GM11168 (cell line): ENCODE measurements around the gene SRBD1.
"Not testable (repeated sequence)": the region's sequence is repeated elsewhere in the genome, so short reads cannot be mapped to it uniquely, and the experiment has no call there.

ENCODE experiments used
- in situ Hi-C: fragments of 300-500 bp; cut with MboI; formaldehyde crosslinking; loops from one replicate; pipeline ENCODE4 v1.12.0; 2022; ENCODE audit warnings: low sequenced_read_pairs; ENCODE audit not compliant: unreplicated experiment

The SRBD1 gene

DNA sequence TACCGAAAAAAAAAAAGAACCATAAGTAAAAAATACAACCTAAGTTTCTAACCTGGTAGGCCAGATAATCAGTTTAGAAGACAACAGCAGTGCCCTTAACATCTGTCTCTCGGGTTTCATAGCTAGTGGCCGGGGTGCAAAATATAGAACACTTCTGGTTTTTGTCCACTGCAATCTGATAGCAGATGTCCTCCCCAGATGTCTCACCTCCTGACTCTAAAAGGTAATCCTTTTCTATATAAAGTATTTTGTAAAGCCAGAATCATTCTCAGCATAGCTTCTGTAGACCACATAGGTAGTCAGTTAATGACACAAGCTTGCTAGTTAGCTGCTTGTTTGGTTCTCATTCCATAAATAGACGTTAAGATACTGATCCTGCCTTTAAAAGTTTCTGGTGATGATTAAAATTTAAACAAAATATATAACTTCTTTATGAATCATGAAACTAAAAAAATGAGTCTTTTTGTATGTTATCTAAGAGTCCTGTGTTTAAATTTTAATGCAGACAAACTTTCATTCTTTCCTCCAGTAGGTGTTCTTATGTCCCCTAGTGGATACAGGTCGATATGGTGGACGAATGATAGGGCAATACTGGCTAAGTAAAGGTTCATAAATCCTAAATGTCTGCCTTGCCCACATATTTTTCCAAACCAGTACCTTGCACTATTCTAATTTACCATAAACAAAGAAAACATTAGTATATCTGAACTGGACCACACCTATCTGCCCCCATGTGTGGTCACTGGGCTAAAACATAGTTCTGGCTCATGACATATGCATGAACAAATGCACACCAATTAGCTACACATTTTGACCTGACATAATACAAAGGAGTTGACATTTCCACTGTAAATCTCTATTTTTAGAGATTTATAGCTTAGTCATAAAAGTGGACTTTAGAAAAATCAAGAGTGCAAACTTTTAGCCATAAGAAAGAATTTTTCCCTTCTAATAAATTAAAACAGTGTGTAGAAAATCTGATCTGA is 171.0 kb downstream of the SRBD1 start:
- in situ Hi-C loops: no loop called here

GRCh38 chr2:45438872-45439665 is 172.0 kb downstream of the SRBD1 start:
- in situ Hi-C loops: no loop called here

DNA sequence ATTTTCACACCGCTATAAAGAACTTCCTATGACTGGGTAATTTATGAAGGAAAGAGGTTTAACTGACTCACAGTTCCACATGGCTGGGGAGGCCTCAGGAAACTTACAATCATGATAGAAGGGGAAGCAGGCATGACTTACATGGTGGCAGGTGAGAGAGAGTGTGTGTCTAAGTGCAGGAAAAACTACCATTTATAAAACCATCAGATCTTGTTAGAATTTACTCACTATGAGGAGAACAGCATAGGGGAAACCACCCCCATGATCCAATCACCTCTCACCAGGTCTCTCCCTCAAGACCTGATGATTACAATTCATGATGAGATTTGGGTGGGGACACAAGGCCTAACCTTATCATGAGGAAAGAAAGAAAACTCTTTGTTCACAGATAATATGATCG is 174.6 kb downstream of the SRBD1 start:
- in situ Hi-C loops: no loop called here

DNA sequence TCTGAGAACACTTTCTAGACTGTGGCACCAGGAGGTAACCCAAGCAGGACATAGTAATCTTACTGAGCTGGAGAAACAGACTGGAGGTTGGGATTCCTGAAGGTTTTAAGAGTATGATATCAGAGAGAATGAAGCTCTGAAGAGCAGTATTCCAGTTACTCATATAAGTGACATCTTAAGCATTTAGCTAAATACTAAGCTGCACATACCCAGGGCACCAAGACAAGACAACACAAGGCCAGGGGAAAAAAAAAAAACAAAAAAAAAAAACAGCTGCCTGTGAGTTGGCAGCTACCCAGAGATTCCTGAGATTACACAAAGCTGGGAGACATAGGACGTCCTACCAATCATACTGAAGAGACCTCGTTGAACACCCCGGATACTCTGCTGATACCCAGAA is 175.8 kb downstream of the SRBD1 start:
- in situ Hi-C loops: no loop called here

DNA sequence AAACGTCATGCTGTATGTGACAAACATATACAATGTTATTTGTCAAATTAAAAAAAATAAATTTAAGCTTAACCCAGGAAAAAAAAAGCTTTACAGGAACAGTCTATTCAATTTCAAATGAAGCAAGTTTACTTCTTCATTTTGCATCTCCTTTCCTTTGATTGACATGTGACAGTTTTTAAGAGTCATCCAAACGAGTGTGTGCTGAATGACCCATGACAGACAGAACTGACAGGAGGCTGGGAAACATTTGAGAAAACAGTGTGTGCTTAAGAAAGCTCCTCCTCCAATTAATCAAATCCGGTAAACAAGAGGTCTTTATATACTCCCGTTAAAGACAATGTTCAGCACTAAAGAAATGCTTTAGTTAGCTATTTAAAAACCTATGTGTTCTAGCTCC is 177.7 kb downstream of the SRBD1 start:
- in situ Hi-C loops: no loop called here

DNA sequence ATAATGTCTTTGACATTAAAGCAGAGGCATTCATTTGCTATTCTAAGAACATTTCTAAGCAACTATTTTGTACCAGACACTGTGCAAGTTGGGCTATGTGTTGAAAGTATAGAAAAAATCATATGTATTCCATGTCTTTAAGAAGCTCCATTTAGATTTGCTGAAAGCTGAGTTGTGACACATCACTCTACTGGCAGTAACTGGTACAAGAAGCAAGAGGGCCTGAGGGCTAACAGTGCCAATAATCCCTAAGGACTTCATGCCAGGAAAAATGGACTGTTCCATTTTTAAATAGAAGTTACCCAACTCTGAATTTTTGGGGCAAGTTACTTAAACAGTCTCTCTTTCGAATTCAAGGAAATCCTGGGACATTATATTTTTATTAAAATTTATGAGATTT is 178.7 kb downstream of the SRBD1 start:
- in situ Hi-C loops: no loop called here

GRCh38 chr2:45426025-45426424 is 185.0 kb downstream of the SRBD1 start:
- in situ Hi-C loops: not testable (repeated sequence)

GRCh38 chr2:45422921-45423320 is 188.1 kb downstream of the SRBD1 start:
- in situ Hi-C loops: no loop called here

DNA sequence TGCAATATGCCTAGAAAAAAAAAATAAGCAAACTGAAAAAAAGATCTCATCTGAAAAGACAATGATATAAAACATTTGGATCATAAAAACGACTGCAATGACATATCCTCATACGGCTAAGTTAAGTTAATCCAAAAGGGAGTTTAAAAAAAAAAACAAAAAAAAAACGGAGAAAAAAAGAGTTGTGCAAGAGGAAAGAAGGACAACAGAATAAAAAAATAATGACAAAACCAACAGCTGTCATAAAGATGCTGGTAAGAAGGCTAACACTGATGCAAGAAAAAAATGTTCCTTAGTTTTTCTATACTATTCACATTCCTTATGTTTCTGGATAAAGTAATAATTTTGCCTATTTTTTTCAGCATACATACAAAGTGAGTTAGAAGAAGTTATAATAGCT is 192.5 kb downstream of the SRBD1 start:
- in situ Hi-C loops: no loop called here

GRCh38 chr2:45415534-45416123 is 195.4 kb downstream of the SRBD1 start:
- in situ Hi-C loops: no loop called here

DNA sequence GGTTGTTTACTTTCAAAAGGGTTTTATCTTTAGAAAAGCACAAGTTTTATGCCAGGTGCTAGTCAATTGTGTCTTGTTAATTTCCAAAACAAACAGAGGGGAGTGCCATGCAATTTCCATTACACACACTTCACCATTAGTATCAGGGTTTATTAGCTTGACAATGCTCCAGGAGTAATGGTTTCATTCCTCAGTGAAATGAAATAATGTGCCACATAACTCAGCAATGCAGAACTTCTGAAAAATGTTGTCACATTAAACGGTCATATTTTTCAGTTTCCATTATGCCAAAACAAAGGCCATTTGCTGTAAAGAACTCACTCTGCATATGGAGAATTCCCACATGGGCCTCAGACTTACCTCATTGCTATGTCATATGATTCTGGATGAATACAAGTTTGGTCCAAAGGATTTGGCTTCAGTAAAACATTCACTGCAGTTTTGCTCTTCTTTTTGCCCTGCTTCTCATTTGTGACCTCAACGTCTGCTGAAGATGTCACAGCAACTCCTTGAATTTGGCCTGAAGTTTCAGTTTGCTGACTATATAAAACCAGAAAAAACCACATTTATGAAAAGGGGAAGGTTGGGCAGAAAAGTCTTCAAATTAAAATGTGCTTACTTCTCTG is 198.2 kb downstream of the SRBD1 start:
- in situ Hi-C loops: no loop called here

DNA sequence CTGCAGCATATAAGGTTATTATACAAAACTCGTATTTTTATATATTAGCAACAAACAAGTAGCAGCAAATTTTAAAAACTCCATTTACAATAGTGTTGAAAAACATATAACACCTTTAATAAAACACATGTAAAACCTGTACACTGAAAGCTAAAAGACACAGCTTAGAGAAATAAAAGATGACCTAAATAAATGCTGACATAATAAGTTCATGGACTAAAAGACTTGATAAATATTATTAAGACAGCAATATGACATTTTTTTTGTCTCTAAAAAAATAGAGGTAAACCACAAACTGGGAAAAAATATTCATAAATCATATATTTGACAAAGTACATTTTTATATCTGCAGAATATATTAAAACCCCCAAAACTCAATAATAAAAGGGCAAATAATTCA is 201.4 kb downstream of the SRBD1 start:
- in situ Hi-C loops: no loop called here

GRCh38 chr2:45406621-45407020 is 204.4 kb downstream of the SRBD1 start:
- in situ Hi-C loops: no loop called here

DNA sequence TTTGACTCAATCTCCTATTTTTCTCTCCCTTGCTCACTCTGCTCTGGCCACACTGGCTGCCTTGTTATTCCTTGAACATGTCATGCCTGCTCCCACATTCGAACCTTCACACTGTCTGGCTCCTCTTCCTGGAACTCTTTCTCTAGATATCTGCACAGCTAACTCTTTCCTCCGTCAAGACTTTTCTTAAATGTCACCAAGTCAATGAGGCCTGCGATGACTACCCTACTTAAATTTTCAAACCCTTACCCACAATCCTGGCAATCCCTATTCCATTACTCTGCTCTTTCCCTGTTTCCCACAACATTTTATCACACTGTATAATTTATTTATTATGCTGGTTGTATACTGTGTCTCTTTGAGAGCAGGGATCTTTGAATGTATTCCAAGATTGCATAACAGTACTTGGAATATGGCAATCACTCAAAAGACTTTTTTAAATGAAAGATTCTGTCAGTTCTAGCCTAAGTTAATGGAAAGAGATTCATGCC is 206.2 kb downstream of the SRBD1 start:
- in situ Hi-C loops: no loop called here

DNA sequence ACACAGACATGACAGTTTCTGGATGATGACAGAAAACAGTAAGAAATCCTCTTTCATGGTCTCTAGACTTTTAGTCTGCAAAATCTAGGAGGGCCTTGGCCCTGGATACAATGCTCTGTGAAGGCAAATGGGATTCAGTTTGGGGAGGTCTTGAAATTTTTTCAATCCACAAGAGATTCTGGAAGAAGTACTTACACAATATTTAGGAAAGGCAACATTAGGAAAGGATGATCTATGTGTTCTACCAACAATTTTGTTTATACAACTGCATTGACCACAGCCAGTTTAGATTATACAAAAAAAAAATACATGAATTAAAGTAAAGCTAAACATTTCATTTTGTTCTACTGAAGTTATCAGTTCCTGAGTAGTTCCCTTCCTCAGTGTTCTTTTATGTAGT is 208.0 kb downstream of the SRBD1 start:
- in situ Hi-C loops: no loop called here

DNA sequence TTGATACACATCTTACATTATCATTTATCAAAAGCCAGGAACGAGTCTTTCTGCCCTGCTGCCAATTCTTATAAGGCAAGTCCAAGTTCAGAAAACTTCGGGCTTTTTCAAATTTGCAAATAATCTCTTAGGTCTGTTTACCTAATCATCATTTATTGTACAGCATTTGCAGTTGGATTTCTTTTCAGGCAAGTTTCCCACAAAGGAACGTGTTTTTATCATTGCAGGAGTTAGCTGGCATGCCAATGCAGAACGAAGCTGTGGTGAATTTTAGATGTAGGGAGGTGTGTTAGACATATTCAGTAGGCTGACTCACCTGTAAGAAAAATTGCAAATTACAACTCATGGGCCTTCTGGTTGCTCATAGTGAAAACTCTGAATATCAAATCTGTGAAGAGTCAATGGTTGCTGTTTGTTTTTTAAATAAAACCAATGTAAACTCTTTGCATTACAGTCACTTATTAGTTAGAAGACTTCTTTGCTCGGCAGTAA is 209.6 kb downstream of the SRBD1 start:
- in situ Hi-C loops: no loop called here

DNA sequence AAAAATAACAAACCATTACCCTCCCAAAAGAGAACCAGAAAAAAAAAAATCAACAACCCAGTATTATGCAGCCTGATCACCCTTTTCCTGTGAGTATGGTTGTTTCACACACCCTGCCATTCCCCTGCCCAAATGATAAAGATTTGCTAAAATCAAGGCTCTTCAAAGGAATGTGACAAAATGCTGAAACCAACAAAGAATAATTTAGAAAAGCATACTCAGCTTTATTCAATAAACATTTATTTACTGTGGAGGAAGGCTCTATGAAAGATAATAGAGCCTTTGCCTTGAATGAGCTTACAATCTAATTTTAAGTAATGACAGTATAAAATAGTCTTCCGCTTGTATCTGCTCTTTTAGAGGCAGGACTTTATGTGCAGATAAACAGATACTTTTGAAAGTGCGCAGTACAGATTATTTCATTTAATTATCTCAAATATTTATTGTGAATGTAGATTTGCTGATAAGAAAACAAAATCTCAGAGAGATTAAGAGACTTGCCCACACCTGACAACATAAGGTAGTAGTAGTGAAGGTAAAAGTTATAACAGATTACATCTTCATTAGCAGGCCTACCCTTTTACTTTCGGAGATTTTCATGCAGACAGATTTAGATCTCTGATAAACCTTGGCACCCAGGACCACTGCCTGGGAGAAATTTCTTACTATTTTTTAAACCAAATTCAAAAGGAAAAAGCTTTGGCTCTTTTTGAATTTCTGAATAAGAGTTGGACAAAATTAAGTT is 211.9 kb downstream of the SRBD1 start:
- in situ Hi-C loops: no loop called here

DNA sequence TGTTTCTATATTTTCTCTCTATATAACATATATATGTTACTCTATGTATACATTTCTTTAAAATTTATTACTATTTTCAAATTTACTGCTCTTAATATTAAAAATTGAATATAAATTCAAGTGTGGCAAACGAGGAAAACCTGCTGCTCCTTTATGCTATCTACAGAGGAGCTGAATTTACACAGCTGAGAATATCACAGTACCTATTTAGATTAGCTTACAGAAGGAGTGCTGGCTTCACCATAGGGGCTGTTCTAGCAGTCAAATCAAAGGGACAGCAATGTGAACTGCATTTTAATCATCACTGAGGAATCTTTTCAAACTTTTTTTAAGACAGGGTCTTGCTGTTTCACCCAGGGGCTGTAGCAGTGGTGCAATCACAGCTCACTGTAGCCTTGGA is 213.8 kb downstream of the SRBD1 start:
- in situ Hi-C loops: no loop called here

GRCh38 chr2:45396671-45397070 is 214.4 kb downstream of the SRBD1 start:
- in situ Hi-C loops: no loop called here
